Upper lobe of left lung (tissue), 6 donors: ENCODE measurements around the gene AMOTL2. TPM values are rescaled to one million over a fixed set of nuclear protein-coding genes. Genes with fewer than 3 reads are reported as not detected.

Experiments
- ATAC-seq, 2 donors: fragments of 200-7000 bp; cut with Tn5 transposase; one replicate each; pipeline ENCODE4 v1.9.1; 2022; ENCODE audit warnings: mild to moderate bottlenecking in 2 of 2, moderate library complexity in 2 of 2; ENCODE audit not compliant: low FRiP score in 2 of 2
- DNase-seq, 2 donors: peaks; one replicate each; pipeline ENCODE4 v3.0.0-alpha.2; 2019 to 2020
- H3K27ac ChIP-seq, 4 donors: fragments of 200-600 bp; sonication (generic); one replicate each; pipeline ENCODE4 v1.5.1; 2016 to 2019
- H3K27me3 ChIP-seq, 4 donors: fragments of 200-600 bp; sonication (generic); one replicate each; pipeline ENCODE4 v1.5.1; 2017 to 2019
- H3K36me3 ChIP-seq, 4 donors: fragments of 200-600 bp; sonication (generic); one replicate each; pipeline ENCODE4 v1.5.1; 2016 to 2019
- H3K4me1 ChIP-seq, 4 donors: fragments of 200-600 bp; sonication (generic); one replicate each; pipeline ENCODE4 v1.5.1; 2018 to 2019
- H3K4me3 ChIP-seq, 4 donors: fragments of 200-600 bp; sonication (generic); one replicate each; pipeline ENCODE4 v1.5.1; 2017 to 2019; ENCODE audit warnings: mild to moderate bottlenecking in 2 of 4, moderate library complexity in 1 of 4
- H3K9me3 ChIP-seq, 4 donors: fragments of 200-600 bp; sonication (generic); one replicate each; pipeline ENCODE4 v1.5.1; 2018 to 2019
- CTCF ChIP-seq, 6 experiments: fragments of 450-650 bp in 4 of 6; fragments of 200-600 bp in 2 of 6; sonication (generic) in 2 of 6; IDR thresholded peaks; one replicate each; pipeline ENCODE4 v1.5.1; 2016 to 2019; ENCODE audit warnings: antibody characterized with exemption in 6 of 6
- EP300 ChIP-seq, 4 donors: sonication (generic); formaldehyde crosslinking; IDR thresholded peaks; one replicate each; pipeline ENCODE4 v1.5.1; 2017; ENCODE audit warnings: antibody characterized with exemption in 4 of 4, control low read depth in 2 of 4
- POLR2A ChIP-seq, 4 donors: fragments of 450-650 bp; IDR thresholded peaks; one replicate each; pipeline ENCODE4 v1.5.1; 2016 to 2017; ENCODE audit warnings: antibody characterized with exemption in 4 of 4, mild to moderate bottlenecking in 2 of 4
- POLR2AphosphoS5 ChIP-seq, 2 donors: sonication (generic); formaldehyde crosslinking; IDR thresholded peaks; one replicate each; pipeline ENCODE4 v1.5.1; 2017; ENCODE audit warnings: antibody characterized with exemption in 2 of 2
- WGBS, 2 donors: methylation state at CpG; one replicate each; pipeline ENCODE4 v1.1.5; 2017 to 2018; 5-methylcytosine and 5-hydroxymethylcytosine counted together
- total RNA-seq, 6 donors: library from RNA; depleted of rRNA in 4 of 6; stranded (reverse); fragments of >200 nt in 4 of 6; gene quantifications; one replicate each; pipeline versions ENCODE4 v1.1.0 to v1.2.1, GENCODE V29; 2016 to 2021
- donor health status: DM: no; HTN: no; CAD: no; lungs with moderate emphysema.
- donor health status: DM: no; HTN: yes; CAD: no; lungs with severe emphysema.

AMOTL2 gene
- total RNA-seq, 6 donors from 2014 or later = 73.3 to 179 (median 132) TPM

DNA sequence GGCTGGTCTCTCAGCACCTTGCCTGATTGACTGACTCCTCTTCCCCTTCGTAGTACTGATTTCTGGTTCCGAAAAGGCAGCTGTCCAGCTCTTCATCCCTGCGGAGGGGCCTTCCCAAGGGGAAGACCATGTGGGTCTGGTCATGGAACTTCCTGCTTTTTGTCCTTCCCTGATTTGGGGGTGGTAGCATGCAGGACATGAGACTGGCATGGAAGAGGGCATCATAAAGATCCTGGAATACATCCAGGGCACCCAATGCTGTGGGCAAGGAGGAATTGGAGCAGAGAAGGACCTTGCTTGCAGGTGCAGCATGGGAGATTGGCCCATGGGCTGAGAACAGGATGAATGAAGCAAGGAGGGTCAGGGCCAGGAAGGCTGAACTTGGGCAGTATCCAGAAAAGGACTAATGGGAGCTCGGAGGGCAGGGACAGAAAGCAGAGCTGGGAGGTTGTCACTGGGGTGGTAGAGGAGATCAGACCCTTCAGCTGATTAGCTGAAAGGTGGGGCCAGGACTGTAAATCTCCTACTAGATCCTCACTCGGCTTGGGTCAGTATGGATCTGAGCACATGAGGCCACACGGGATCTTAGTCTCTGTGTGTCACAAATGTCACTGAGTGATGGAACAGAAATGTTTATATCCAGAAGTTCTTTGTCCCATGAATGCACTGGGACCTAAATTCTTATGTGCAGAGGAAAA lies 59.5 kb downstream of the AMOTL2 start:
- 64 to 72% methylated on average over 5 to 6 of the region's 6 CpGs for WGBS, 2 donors

GRCh38 chr3:134313847-134314587 lies 60.2 kb downstream of the AMOTL2 start:
- H3K27me3 ChIP-seq = no peaks in the 10 kb centered on the region
- peaks cover 47 to 79% (median 55%) of the 10 kb centered on the region in 4 donors for H3K4me1 ChIP-seq
- H3K4me3 ChIP-seq = peak overlapping the region in 3 of 4 donors; percentile 31 to 55 (median 52)
- ATAC-seq (peak in 1 of 2 donors; percentile 2), DNase-seq (no peak)
- peak overlapping the region; percentile 89 to 98 (median 92) for H3K27ac ChIP-seq
- no peaks in the 10 kb centered on the region for H3K9me3 ChIP-seq
- 65 to 68% methylated on average over 10 to 11 of the region's 11 CpGs for WGBS, 2 donors
- TF ChIP-seq EP300 (IDR thresholded peaks at IDR 0.05) (no peak), CTCF (IDR thresholded peaks at IDR 0.05) (no peak), POLR2A (IDR thresholded peaks at IDR 0.05) (no peak), POLR2AphosphoS5 (IDR thresholded peaks at IDR 0.05) (no peak)
- no peaks in the 10 kb centered on the region for H3K36me3 ChIP-seq

More for the DNA sequence above, 59.5 kb downstream of the AMOTL2 start:
- Histone ChIP-seq H3K27ac (peak overlapping the region; percentile 89 to 98 (median 92)), H3K9me3 (no peaks in the 10 kb centered on the region), H3K4me3 (no peak overlapping the region), H3K36me3 (no peaks in the 10 kb centered on the region), H3K27me3 (no peaks in the 10 kb centered on the region), H3K4me1 (peaks cover 42 to 72% (median 48%) of the 10 kb centered on the region in 4 donors)
- TF ChIP-seq POLR2A (IDR thresholded peaks at IDR 0.05) (no peak), EP300 (IDR thresholded peaks at IDR 0.05) (peak in 1 of 4 donors; percentile 15)
- DNase-seq (no peak), ATAC-seq (no peak)

DNA sequence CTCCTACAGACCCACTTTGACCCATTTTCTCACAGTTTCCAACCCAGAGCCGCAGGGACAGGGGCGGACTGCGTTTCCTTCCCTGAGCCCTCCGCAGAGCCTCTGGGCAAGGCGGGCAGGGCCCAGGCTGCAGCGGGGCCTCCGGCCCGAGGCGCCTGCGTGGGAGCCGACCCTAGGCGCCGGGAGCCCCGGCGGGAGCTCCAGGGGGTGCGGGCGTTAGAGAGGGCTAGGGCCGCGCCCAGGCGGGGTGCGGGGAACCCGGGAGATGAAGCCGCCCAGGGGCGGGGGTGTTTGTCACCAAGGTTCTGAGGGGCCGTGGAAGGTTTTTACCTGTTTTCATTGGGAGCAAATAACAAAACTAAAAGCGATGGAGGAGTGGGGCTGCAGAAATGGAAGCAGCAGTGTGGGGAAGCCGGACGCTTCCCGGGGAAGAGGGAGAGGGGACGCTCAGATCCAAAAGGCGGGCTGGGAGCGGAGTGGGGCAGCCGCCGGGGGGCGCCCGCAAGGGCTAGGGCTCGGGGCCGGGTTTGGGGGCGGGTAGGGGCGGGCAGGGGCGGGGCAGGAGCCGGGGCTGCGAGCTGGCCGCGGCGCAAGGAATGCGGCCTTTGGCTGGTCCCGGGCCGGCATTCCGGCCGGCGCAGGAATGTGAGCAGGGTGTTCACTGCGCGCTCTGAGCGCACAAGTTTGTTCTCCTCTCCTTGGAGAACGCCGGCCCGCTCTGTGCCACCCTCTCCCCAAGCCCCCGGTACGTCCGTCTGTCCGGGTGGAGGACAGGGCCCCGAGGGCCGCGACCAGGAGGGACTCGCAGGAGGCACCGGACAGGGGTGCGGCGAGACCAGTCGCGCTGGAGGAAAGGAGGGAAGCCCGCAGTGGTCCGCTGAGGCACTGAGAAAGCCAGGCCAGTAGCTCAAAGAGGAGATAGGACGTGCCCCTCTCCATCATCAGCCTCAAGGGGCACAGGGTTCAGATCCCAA lies 61.1 kb downstream of the AMOTL2 start:
- no peaks in the 10 kb centered on the region for H3K9me3 ChIP-seq
- H3K27me3 ChIP-seq = no peaks in the 10 kb centered on the region
- DNase-seq (peak; percentile 70 to 93), ATAC-seq (peak; percentile 76 to 80)
- TF ChIP-seq EP300 (IDR thresholded peaks at IDR 0.05) (peak in 1 of 4 donors; percentile 13), CTCF (IDR thresholded peaks at IDR 0.05) (peak in 3 of 6 experiments; percentile 5 to 63 (median 24)), POLR2AphosphoS5 (IDR thresholded peaks at IDR 0.05) (peak; percentile 69 to 75), POLR2A (IDR thresholded peaks at IDR 0.05) (peak in 2 of 4 donors; percentile 78 to 80)
- no peaks in the 10 kb centered on the region for H3K36me3 ChIP-seq
- WGBS, 2 donors = 18 to 22% methylated on average over 22 to 67 of the region's 74 CpGs
- H3K27ac ChIP-seq = peak overlapping the region; percentile 89 to 98 (median 92)
- H3K4me1 ChIP-seq = peaks cover 53 to 88% (median 64%) of the 10 kb centered on the region in 4 donors
- peak overlapping the region in 3 of 4 donors; percentile 31 to 55 (median 52) for H3K4me3 ChIP-seq

GRCh38 chr3:134312072-134312872 lies 62.0 kb downstream of the AMOTL2 start:
- TF ChIP-seq POLR2A (IDR thresholded peaks at IDR 0.05) (no peak), POLR2AphosphoS5 (IDR thresholded peaks at IDR 0.05) (peak; percentile 12 to 17), CTCF (IDR thresholded peaks at IDR 0.05) (peak in 3 of 6 experiments; percentile 32 to 58 (median 45)), EP300 (IDR thresholded peaks at IDR 0.05) (peak in 1 of 4 donors; percentile 13)
- no peaks in the 10 kb centered on the region for H3K27me3 ChIP-seq
- peaks cover 53 to 86% (median 65%) of the 10 kb centered on the region in 4 donors for H3K4me1 ChIP-seq
- WGBS, 2 donors = 70 to 77% methylated on average over 25 to 28 of the region's 28 CpGs
- H3K36me3 ChIP-seq = no peaks in the 10 kb centered on the region
- ATAC-seq = peak in 1 of 2 donors; percentile 41
- no peaks in the 10 kb centered on the region for H3K9me3 ChIP-seq
- peak overlapping the region in 3 of 4 donors; percentile 31 to 55 (median 52) for H3K4me3 ChIP-seq
- H3K27ac ChIP-seq = peak overlapping the region; percentile 89 to 98 (median 92)
- peak; percentile 81 for DNase-seq
